Posterior cingulate gyrus (tissue), 11 donors: ENCODE results near the gene ENOPH1.

Experiments used
- DNase-seq, 10 donors: peaks; one replicate each; pipeline versions ENCODE4 v3.0.0 to v3.0.0-alpha.2; 2020 to 2021; ENCODE audit warnings: mixed read lengths in 3 of 10
- intact Hi-C: fragments of 100-400 bp; cut with DNase I; formaldehyde crosslinking; loops from one replicate; pipeline ENCODE4 v1.15.1; 2023

The ENOPH1 gene

GRCh38 chr4:82425478-82425877, 4.9 kb upstream of the ENOPH1 start:
- no peak for DNase-seq
- intact Hi-C loops = loop anchor here (10.0 kb wide), 1 partner anchor 141 kb away; no protein-coding TSS in a partner anchor

- intact Hi-C loops = loop anchor here (10.0 kb wide), 1 partner anchor 144 kb away; no protein-coding TSS in a partner anchor
- peak in 1 of 10 donors; percentile 80 for DNase-seq
These were observed 1.8 kb upstream of the ENOPH1 start for GRCh38 chr4:82428526-82428968.

GRCh38 chr4:82428969-82429727, 1.2 kb upstream of the ENOPH1 start:
- DNase-seq = peak; percentile 84 to 99 (median 90)
- intact Hi-C loops = loop anchor here (10.0 kb wide), 1 partner anchor 144 kb away; no protein-coding TSS in a partner anchor

GRCh38 chr4:82429728-82430192, 630 bp upstream of the ENOPH1 start:
- peak in 3 of 10 donors; percentile 36 to 85 (median 44) for DNase-seq

GRCh38 chr4:82430964-82431745, 765 bp downstream of the ENOPH1 start:
- intact Hi-C loops = loop anchor here (1.0 to 10.0 kb wide), 3 partner anchors 57 to 604 kb away; partner anchors contain the start of gene COPS4
- peak in 5 of 10 donors; percentile 4 to 85 (median 20) for DNase-seq

More at GRCh38 chr4:82429728-82430192, 630 bp upstream of the ENOPH1 start:
- intact Hi-C loops = loop anchor here (1.0 to 10.0 kb wide), 4 partner anchors 55 to 605 kb away; partner anchors contain the start of gene COPS4

GRCh38 chr4:82431831-82432230, 1.4 kb downstream of the ENOPH1 start:
- intact Hi-C loops = loop anchor here (10.0 kb wide), 2 partner anchors 573 to 603 kb away; partner anchors contain the start of gene COPS4
- no peak for DNase-seq

GRCh38 chr4:82432596-82432995, 2.2 kb downstream of the ENOPH1 start:
- intact Hi-C loops = loop anchor here (10.0 kb wide), 2 partner anchors 572 to 602 kb away; partner anchors contain the start of gene COPS4
- DNase-seq = no peak

- no peak for DNase-seq
- intact Hi-C loops = loop anchor here (10.0 kb wide), 2 partner anchors 571 to 601 kb away; partner anchors contain the start of gene COPS4
These were observed 3.4 kb downstream of the ENOPH1 start for GRCh38 chr4:82433791-82434190.

GRCh38 chr4:82434949-82435348, 4.6 kb downstream of the ENOPH1 start:
- intact Hi-C loops = loop anchor here (10.0 kb wide), 2 partner anchors 570 to 600 kb away; partner anchors contain the start of gene COPS4
- no peak for DNase-seq

GRCh38 chr4:82436130-82436529, 5.7 kb downstream of the ENOPH1 start:
- intact Hi-C loops = loop anchor here (10.0 kb wide), 2 partner anchors 569 to 599 kb away; partner anchors contain the start of gene COPS4
- DNase-seq = no peak

- intact Hi-C loops = loop anchor here (10.0 kb wide), 2 partner anchors 568 to 598 kb away; partner anchors contain the start of gene COPS4
- DNase-seq = no peak
These were observed 6.4 kb downstream of the ENOPH1 start for GRCh38 chr4:82436780-82437179.

- DNase-seq = no peak
- intact Hi-C loops = loop anchor here (10.0 kb wide), 2 partner anchors 567 to 597 kb away; partner anchors contain the start of gene COPS4
These were observed 7.1 kb downstream of the ENOPH1 start for GRCh38 chr4:82437285-82438005.

- DNase-seq = no peak
- intact Hi-C loops = loop anchor here (10.0 kb wide), 2 partner anchors 566 to 596 kb away; partner anchors contain the start of gene COPS4
These were observed 8.7 kb downstream of the ENOPH1 start for GRCh38 chr4:82439088-82439487.

GRCh38 chr4:82447886-82448285, 17.5 kb downstream of the ENOPH1 start:
- intact Hi-C loops = no loop called here
- no peak for DNase-seq

- intact Hi-C loops = no loop called here
- no peak for DNase-seq
These were observed 20.8 kb downstream of the ENOPH1 start for GRCh38 chr4:82450966-82451755.

GRCh38 chr4:82452026-82452425, 21.6 kb downstream of the ENOPH1 start:
- intact Hi-C loops = no loop called here
- DNase-seq = no peak

- intact Hi-C loops = no loop called here
These were observed 26.9 kb downstream of the ENOPH1 start for GRCh38 chr4:82457266-82457665.

GRCh38 chr4:82458729-82459128, 28.3 kb downstream of the ENOPH1 start:
- intact Hi-C loops = no loop called here
- DNase-seq = no peak

More at GRCh38 chr4:82457266-82457665, 26.9 kb downstream of the ENOPH1 start:
- DNase-seq = no peak

GRCh38 chr4:82461710-82462109, 31.3 kb downstream of the ENOPH1 start:
- intact Hi-C loops = loop anchor here (1.0 to 10.0 kb wide), 5 partner anchors 278 to 821 kb away; partner anchors contain the start of genes LIN54 and SEC31A
- no peak for DNase-seq
